HG03469 (cell line): ENCODE data around the gene EDEM1.
"Not testable (repeated sequence)": the region's sequence is repeated elsewhere in the genome, so short reads cannot be mapped to it uniquely, and the experiment has no call there.

Experiments used
- ATAC-seq: cut with Tn5 transposase; IDR thresholded peaks from one replicate; pipeline ENCODE4 v1.9.1; 2021; ENCODE audit warnings: mild to moderate bottlenecking, moderate library complexity, moderate number of reproducible peaks; ENCODE audit not compliant: unreplicated experiment

The EDEM1 gene

GRCh38 chr3:5227812-5228211, 40.3 kb downstream of the EDEM1 start:
- ATAC-seq, result no peak

DNA sequence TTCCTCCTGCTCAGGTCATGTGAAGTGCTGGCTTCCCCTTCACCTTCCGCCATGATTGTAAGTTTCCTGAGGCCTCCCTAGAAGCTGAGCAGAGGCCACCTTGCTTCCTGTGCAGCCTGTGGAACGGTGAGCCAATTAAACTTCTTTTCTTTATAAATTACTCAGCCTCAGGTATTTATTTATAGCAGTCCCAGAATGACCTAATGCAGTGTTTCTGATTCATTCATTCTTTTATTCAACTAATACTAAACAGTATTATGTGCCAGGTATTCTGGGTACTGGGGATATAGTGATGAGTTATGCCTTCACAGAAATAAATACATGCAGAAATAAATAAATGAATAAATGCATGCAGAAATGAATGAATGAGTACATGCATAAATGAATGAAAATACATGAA, 41.9 kb downstream of the EDEM1 start:
- no peak for ATAC-seq

DNA sequence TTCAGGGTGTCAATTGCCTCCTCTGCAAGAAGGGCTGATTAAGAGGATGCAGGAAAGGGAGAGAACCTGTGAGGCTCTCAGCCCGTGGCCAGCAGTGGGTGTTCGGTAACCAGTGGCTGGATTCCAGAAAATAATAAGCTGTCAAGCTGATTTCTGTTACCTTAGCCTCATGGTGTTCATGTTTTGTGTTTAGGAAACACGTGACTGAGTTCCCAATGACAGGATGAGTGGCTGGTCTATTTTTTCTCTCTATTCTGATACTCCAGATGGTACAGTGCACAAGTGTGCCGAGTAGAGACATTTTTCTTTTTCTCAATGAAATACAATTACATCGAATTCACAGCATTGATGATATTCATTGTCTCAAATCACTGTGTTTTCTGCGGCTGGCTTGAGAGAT, 43.6 kb downstream of the EDEM1 start:
- no peak for ATAC-seq

GRCh38 chr3:5231487-5231886, 44.0 kb downstream of the EDEM1 start:
- ATAC-seq, result no peak

- no peak for ATAC-seq
Observed at GRCh38 chr3:5232570-5232969, 45.1 kb downstream of the EDEM1 start.

GRCh38 chr3:5233026-5233425, 45.5 kb downstream of the EDEM1 start:
- ATAC-seq, result no peak

- ATAC-seq, result no peak
Observed at GRCh38 chr3:5235655-5236054, 48.1 kb downstream of the EDEM1 start.

DNA sequence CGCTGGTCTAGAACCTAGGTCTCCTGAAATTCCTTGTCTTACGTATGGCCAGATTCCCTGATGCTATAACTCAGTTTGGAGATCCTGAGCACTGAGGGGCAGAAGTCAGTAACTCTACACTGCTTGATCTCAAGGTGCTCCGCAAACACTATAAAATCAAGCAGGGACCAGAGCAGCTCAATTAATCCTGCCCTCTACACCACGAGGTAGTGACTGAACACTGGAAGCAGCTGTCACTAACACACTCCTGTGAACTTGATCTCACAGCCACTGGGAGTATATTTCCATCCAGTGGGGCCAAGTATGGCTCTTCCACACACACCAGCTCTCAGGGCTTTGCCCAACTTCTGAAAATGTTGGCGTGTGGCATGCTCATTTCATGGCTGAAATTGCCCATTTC, 51.0 kb downstream of the EDEM1 start:
- ATAC-seq, result no peak

GRCh38 chr3:5239602-5240001, 52.1 kb downstream of the EDEM1 start:
- ATAC-seq, result no peak

- ATAC-seq, result no peak
Observed at GRCh38 chr3:5240740-5241139, 53.2 kb downstream of the EDEM1 start.

- ATAC-seq, result not testable (repeated sequence)
Observed at GRCh38 chr3:5242785-5243184, 55.3 kb downstream of the EDEM1 start.

GRCh38 chr3:5245927-5246326, 58.4 kb downstream of the EDEM1 start:
- no peak for ATAC-seq

GRCh38 chr3:5248822-5249221, 61.3 kb downstream of the EDEM1 start:
- no peak for ATAC-seq

DNA sequence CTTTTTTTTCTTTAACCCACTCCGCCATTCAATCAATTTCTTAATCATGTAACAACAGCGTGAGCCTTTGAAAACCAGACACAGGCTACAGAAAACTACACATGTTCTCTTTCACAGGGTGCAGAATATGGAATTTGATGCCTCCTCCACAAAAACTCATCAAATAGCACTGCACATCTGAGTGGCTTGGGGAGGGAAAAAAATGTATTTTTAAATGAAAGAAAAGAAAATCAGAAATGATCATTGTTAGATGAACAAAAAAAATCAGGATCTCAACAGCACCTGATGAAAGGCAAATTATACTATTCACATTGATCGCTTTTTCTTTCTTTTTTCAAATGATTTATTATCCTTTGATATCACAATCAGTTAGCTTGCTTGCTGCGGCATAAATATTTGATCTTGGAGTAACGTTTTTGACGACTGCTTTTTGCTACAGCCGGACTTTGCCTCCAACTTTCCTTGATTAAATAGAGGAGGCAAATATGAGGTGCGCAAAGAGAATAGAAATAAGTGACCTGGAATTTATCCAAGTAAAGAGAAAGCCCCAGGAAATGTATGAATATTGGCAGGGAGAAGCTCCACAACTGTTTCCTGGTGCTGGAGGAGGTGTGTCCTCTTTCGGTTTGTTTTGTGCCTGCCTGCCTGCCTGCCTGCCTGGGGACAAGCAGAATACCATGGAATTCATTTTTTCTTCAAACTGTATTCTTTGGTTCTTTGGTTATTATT, 63.1 kb downstream of the EDEM1 start:
- ATAC-seq, result no peak

DNA sequence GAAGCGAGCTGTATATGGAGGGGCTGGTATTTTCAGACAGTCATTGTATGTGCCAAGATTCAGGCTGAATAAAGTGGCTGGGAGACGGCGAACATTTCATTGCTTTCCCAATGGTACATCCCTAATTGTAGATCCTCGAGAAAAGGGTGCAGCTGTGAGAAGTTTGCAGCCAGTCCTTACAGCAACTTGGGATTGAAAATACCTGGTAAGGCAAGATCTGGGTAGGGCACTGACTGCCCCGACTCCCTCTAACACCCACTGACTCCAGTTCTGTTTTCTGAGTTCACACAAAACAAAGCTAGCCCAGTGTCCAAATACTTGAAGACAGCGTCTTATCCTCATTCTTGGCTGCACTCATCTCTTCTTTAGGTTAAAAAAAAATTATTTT, 63.7 kb downstream of the EDEM1 start:
- ATAC-seq, result no peak

GRCh38 chr3:5252131-5252530, 64.6 kb downstream of the EDEM1 start:
- no peak for ATAC-seq

DNA sequence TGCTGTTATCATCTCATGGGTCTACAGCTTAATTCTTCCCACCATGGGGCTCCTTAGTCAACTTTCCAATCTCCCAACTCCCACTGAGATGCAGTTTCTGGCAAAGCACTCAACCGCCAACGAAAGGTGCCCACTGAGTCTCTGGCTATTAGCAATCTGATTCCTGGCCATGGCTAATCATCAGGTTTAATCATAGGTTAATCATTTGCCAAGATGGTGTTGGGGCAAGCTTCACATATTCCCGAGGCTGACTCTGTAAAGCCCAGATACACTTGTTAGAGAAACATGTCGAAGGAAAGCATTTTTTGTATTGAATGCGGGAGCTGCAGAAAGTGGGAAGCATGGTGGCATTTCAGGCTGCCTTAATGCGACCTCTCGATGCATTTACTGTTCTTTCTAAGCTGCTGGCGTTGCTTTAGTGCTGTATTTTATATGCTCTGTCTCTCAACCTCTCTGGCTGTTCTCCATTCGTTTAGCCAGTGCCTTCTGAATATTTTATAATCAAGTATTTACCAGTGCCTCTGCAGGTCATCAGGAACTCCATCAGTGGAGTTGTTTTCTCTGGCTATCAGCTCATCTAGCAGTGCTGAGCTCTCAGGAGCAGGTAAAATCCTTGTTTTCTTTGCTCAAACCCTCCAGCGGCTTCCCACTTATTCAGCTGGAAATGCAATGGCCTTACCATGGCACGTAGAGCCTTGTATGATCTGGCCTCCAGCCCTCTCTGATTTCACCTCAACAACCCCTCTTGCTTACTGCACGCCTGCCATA, 67.0 kb downstream of the EDEM1 start:
- no peak for ATAC-seq

- ATAC-seq, result no peak
Observed at GRCh38 chr3:5255404-5256344, 68.2 kb downstream of the EDEM1 start.

DNA sequence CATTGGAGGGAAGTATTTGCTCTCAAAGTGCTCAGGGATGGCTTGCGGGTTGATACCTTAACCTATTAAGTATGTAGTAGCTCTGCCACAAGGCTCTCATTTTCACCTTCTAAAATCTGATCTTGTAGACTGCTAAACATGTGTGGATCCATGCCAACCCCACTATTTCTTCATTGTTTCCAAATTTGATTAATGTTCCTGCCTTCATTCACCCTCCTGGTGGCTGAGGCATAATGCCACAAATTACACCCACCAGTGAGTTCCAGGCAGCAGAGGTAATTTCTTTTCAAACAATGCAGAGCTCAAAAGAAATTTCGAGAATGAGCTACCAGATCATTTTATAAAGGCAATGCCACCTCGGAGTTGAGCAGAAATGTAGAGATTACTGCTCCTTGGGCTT, 71.0 kb downstream of the EDEM1 start:
- no peak for ATAC-seq

- ATAC-seq, result no peak
Observed at GRCh38 chr3:5260992-5261501, 73.5 kb downstream of the EDEM1 start.

- no peak for ATAC-seq
Observed at GRCh38 chr3:5262507-5262906, 75.0 kb downstream of the EDEM1 start.
